NCI-H146 treated with DMSO at 0.1 percent for 48 hours (cell line): Measurements from ENCODE around the gene USB1.

Source experiments
- DNase-seq: peaks from one replicate; lab custom pipeline; 2025; ENCODE audit not compliant: unreplicated experiment; lab: John Stamatoyannopoulos, UW

USB1 gene

GRCh38 chr16:58046054-58046881, 45.1 kb downstream of the USB1 start:
- DNase-seq = no peak

GRCh38 chr16:58046936-58047335, 45.7 kb downstream of the USB1 start:
- DNase-seq = no peak

GRCh38 chr16:58047557-58048348, 46.5 kb downstream of the USB1 start:
- DNase-seq = no peak

GRCh38 chr16:58048494-58049231, 47.5 kb downstream of the USB1 start:
- no peak for DNase-seq

GRCh38 chr16:58049232-58050185, 48.3 kb downstream of the USB1 start:
- DNase-seq = no peak

GRCh38 chr16:58051296-58051695, 50.1 kb downstream of the USB1 start:
- no peak for DNase-seq

- DNase-seq = no peak
These were observed 50.8 kb downstream of the USB1 start for GRCh38 chr16:58051821-58052603.

- no peak for DNase-seq
These were observed 52.4 kb downstream of the USB1 start for GRCh38 chr16:58053682-58054005.

- DNase-seq = no peak
These were observed 53.1 kb downstream of the USB1 start for GRCh38 chr16:58054289-58054688.

- no peak for DNase-seq
These were observed 55.4 kb downstream of the USB1 start for GRCh38 chr16:58056580-58056979.

GRCh38 chr16:58057121-58057520, 55.9 kb downstream of the USB1 start:
- no peak for DNase-seq

- DNase-seq = no peak
These were observed 56.6 kb downstream of the USB1 start for GRCh38 chr16:58057784-58058183.

GRCh38 chr16:58062821-58063220, 61.6 kb downstream of the USB1 start:
- DNase-seq = no peak

GRCh38 chr16:58063377-58064076, 62.3 kb downstream of the USB1 start:
- DNase-seq = no peak

- no peak for DNase-seq
These were observed 69.4 kb downstream of the USB1 start for GRCh38 chr16:58070585-58070984.
